Adrenal gland (tissue), 5 donors: ENCODE measurements around the gene HHLA2.
"Not testable (repeated sequence)": the region's sequence is repeated elsewhere in the genome, so short reads cannot be mapped to it uniquely, and the experiment has no call there.

Experiments used
- POLR2A ChIP-seq, 2 donors: fragments of 450-650 bp; IDR thresholded peaks; one replicate each; pipeline ENCODE4 v1.6.1; 2017; ENCODE audit warnings: antibody characterized with exemption in 2 of 2, mild to moderate bottlenecking in 2 of 2, moderate library complexity in 1 of 2
- TF ChIP-seq, protein P1 (sequence below), 6 experiments: fragments of 450-650 bp in 4 of 6; fragments of 200-600 bp in 2 of 6; sonication (generic) in 1 of 6; IDR thresholded peaks; 1 replicate in 5 of 6; 2 replicates in 1 of 6; pipeline versions ENCODE4 v1.5.1 to v1.8.0; 2016 to 2021; ENCODE audit warnings: antibody characterized with exemption in 6 of 6, mild to moderate bottlenecking in 2 of 6, moderate library complexity in 1 of 6
- donor health status: DM: no; HTN: no; CAD: no.

DNA sequence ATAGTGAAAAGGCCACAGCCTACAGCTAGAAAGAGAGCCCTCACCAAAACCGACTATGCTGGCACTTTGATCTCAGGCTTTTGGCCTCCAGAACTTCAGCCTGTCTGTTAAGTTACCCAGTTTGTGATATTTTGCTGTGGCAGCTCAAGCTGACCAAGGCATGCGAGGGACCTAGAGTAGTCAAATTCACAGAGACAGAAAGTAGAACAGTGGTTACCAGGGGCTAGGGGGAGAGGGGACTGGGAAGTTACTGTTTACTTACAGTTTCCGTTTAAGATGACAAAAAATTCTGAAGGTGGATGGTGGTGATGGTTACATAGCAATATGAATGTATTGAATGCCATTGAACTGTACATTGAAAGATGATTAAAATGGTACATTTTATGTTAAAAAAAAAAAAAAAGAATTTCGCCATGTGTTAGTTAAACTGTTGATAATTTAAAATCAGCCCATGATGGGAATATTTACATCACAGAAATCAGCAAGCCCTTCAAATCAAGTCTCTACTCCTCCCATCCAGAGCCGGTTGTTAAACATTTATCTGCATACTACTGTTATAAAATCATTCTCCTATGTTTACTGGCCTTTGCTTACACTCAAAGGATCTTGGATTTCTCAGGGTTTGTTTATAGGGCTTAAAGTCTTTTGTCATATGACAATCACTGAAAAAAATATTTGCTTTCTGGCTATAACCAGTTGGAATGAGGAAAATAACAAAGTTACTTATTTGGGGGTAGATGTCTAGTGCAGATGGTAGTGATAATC is 31.6 kb upstream of the HHLA2 start:
- TF ChIP-seq, protein P1, sequence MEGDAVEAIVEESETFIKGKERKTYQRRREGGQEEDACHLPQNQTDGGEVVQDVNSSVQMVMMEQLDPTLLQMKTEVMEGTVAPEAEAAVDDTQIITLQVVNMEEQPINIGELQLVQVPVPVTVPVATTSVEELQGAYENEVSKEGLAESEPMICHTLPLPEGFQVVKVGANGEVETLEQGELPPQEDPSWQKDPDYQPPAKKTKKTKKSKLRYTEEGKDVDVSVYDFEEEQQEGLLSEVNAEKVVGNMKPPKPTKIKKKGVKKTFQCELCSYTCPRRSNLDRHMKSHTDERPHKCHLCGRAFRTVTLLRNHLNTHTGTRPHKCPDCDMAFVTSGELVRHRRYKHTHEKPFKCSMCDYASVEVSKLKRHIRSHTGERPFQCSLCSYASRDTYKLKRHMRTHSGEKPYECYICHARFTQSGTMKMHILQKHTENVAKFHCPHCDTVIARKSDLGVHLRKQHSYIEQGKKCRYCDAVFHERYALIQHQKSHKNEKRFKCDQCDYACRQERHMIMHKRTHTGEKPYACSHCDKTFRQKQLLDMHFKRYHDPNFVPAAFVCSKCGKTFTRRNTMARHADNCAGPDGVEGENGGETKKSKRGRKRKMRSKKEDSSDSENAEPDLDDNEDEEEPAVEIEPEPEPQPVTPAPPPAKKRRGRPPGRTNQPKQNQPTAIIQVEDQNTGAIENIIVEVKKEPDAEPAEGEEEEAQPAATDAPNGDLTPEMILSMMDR (IDR thresholded peaks at IDR 0.05), result not testable (repeated sequence)
- not testable (repeated sequence) for TF ChIP-seq POLR2A (IDR thresholded peaks at IDR 0.05)
